ENCODE measurements around the gene GALT.

GALT gene

DNA sequence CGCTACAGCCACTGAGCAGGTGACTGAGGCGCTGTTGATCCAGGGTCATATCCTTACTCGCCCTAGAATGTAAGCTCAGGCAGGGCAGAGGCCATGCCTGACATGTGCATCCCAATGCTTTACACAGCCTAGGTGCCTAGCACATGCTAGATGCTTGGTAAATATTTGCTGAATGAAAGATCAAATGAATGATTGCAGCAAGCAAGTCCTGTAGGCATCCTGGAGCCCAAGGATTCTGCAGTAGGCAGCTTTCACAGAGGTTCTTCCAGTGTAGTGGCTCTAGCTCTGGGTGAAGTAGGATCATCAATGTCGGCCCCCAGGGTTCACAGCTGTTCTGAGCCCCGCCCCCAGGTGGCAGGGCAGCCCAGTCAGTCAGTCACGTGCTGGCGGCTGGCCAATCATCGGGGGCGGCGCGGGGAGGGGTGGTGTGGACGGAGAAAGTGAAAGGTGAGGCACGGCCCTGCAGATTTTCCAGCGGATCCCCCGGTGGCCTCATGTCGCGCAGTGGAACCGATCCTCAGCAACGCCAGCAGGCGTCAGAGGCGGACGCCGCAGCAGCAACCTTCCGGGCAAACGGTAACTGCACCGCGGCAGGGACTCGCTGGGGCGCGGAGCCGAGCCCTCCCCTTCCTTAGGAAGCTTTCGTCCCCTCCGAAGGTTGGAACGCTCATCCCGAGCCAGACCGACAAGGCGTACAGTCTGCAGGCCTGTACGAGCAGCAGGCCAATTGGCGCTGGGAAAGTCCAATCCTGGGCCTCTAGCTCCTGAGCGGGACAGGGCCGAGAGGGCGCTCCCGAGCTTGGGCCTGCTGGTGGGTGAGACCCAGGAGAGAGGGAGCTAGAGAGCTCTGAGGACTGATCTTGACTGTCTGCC, at the start of gene GALT:
GALT (plus strand) TSS at position 465 of the 873 bp plus-strand sequence; CDS start at position 495, 30 bp downstream.
- DNase-seq: peak; percentile 98

DNA sequence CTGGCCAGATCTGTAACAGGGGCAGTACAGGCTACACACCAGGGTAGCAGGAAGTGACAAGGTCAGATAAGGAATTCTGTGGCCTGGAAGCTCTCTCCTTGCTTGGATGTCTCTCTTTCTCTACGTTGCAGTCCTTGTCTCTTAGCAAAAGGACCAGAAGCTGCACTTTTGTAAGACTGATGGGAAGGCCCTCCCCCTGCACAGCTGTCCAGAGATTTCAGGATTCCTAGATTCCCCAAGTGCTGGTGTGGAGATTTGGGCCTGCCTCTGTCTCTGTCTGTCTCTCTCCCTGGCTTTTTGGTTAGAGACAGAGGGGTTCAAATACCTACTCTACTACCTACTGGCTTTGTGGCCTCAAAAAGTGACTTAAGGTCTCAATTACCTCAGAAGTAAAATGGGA, 46.9 kb upstream of the GALT start:
- DNase-seq: no peak

DNA sequence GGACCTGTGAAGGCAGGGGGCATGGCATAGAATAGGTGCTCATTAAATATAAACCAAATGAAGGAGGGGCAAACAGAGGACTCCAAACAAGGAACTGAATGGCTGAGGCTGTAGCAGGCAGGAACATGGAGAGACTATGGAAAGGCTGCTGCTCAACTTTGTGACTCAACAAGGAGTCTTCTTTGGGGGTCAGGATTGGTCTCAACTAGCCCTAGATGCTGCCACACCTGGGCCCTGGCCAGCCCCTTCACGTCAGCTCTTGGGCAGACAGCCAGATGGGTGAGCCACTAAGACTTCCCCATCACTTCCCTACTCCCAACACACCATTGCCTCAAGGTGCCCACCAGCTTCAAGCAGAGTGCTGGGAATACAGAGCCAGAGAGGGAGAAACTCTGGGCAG, 45.6 kb upstream of the GALT start:
- no peak for DNase-seq

DNA sequence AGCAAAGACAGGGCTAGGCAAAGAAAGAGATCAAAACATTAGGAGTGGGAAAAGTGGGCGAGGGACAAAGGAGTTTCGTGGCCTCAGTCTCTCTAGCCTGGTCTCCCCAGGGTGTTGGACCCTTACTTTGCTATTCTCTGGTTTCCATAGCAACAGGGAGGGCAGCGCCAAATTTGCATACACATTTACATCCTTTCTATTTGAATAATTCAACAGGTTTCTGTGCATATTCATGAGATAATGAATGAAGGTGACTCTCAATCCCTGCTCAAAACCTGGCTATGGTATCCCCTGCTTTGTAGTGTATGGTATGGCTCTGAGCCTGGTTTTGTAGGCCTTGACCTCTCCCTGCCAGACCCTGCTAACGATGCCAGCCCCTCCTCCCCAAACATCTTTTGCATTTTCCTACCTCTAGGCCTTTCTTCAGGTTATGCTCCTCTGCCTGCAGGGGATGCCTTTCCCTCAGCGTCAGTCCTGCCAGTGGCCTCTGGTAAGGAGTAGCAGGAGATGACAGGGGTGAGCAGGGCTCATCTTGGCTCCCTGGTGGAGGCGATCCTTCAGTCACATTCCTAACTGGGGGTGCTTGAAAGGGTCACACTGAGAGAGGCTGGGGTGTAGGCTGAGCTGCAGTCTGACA, 44.4 kb upstream of the GALT start:
- no peak for DNase-seq

DNA sequence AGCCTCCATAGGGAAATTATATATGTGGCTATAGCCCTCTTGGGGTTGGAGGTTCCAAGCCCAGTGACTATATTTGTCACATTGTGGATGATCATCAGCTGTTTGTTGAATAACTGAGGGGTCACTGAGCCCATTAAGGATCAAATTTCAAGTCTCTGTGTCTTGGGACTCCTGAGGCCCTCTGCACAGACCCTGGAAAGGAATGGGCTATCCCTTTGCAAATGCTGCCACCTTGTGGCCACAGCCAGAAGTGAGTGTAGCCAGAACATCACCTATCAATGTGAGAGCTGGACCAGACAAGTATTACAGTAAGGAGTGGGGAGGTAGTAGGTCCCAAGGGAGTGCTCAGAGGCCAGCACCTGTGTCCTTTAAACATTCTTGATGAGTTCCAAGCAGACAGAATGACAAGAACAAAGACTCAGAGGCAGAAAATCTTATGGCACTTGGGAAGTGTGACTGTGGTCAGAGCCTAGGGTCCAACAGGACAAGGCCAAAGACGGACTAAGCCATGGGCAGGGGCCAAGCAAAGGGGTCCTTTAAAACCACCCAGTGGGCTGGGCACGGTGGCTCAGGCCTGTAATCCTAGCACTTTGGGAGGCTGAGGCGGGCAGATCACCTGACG, 42.8 kb upstream of the GALT start:
- peak; percentile 84 for DNase-seq

DNA sequence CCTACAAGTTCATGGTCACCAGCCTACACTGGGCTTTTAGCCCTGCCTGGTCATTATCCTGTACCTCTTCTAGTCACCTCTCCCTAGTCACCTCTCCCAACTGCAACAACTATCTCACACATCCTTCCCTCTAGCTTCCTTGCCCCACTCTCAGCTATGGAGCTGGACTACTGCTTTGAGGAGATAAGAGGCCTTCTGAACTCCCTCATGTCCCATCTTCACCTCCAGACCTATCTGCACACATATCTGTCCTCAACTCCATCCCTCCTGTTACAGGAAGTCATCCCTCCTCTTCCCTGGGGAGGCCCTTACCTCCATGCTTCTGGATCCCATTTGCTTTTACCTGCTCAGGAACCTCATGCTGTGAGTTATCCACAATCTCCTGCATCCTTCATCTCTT, 40.3 kb upstream of the GALT start:
- no peak for DNase-seq

DNA sequence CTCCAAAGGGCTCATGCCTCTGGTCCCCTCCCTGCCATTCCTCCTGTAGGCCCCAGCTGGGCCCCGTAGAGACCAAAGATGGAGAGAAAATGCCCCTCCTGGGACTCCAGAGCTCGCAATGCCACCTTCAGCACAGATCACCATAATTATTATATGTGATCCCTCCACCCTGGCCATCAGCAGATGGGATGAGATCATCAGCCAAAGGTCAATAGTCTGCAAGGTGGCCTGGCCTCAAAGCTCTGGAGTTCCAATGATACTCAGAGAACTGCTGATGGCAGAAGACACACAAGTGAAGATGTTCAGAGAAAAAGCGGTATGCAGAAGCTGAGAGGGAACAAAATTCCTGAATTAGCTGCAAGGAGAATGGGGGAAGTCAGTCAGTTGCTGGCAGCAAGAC, 39.6 kb upstream of the GALT start:
- no peak for DNase-seq

DNA sequence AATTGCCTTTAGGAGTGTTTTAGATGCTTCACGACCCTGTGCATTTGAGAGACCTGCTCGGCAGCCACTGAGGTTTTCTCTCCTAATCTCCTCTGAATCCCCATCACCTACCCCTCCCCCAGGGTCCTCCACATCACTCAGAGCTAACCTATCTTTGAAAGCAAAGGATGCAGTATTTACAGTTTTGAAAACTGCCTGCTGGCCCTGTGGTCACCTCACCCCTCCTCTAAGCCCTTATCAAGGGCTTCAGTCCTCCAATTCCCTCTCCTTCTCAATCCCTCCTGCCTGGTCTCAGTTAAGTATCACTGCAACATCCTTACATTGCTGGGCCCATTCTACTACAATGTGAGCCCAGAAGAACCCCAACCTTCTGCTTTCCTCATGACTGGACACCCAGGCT, 39.1 kb upstream of the GALT start:
- DNase-seq: no peak

DNA sequence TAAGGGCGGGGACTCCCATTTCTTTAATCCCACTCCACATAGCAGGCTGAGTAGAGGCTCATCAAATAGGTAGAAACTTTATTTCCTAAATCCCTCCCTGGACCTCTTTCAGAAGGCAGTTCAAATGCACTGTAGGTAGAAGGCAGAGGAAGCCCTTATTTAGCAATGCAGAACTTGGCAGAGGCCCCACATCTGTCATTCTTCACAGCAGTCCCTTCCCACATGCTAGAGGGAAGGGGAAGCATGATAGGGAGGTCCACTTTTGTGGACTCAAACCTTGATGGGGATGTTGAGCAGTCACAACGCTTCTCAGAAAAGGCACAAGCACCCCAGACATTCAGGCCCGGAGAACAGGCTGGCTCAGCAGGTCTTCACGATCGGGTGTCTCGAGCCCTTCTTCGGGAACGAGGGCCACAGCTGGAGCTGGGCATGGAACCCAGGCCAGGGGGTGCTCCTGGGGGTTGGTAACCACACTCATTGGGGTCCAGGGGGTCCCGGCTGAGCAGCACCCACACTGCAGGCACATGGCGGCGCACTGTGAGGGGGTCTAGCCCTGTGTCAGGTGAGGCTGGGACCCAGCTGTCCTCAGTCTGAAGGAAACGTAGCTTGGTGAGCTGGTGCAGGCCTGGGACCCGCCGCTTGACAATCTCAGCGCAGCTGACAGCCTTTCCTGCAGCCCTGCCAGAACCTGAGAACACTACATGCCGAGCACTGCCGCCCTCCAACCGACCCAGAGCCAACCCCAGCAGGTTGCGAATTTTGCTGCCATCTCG, 35.9 kb upstream of the GALT start:
- no peak for DNase-seq

DNA sequence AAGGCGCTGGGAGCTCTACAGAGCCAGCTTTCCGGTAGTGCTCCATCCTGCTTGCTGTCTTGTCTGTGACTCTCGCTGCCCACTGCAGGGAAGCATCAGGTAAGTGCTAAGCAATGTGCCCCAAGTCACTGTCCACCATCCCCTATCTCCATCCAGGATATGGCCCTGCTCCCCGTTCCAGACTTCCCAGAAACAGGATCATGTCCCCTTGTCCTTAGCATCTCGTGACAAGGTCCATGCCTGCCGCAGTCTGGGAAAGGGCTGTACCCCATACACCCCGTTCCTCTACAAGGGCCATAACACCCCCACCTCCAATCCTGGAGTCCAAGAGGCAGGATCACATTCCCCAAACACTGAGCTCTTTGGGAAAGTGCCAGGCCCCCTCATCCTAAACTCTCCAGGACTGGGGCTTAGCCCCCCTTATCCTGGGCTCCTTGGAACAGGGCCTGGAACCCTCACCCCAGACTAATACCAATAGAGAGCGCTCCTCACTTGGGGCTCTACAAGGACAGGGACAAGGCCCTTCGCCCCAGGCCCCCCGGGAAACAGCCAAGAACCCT, 35.1 kb upstream of the GALT start:
- peak; percentile 16 for DNase-seq

DNA sequence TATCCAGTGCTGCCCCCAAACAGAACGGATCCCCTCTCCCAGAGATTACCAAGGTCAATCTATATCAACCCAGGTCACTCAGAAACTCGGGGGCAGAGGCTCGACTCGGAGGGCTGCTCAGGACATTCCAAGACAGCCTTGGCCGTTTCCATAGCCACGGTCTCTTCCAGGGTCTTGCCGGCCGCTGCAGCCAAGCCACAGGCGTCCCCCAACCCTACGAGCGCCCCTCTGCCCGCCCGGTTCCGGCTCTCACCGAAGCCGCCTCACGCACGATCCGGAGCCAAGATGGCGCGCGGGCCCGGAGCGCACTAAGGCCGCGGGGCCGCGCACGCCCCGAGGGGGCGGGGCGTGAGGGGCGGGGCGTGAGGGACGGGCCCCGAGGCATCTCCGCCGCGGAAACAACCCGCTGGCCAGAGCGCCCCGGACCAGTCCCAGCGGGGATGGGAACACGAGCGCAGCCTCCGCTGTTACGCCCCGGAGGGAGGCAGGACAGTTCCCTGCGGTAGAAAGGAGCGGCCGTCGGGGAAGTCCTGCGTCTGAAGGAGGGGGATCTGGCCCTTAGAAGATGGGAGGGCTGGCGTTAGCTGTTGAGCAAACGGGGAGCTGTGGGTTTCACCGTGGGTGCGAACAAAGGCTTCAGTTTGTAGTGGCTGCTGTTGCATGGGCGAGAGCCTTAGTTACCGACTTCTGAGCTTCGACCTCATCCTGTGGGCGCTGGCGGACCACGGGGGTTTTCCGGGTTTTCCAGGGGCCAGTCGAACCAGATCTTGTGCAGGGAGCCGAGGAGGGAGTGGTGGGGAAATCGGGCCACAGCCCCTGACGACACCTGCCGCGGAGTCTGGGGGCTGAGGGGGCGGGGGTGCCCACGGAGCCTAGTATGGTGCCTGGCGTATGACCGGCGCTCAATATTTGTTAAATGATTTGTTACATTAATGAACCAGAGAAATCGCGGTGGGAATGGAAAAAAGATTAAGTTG, 34.4 kb upstream of the GALT start, which contains the start of gene RPP25L:
RPP25L (minus strand) TSS at position 287 of the 977 bp plus-strand sequence. CDS start 801 bp downstream, outside the sequence.
- DNase-seq: peak; percentile 89

DNA sequence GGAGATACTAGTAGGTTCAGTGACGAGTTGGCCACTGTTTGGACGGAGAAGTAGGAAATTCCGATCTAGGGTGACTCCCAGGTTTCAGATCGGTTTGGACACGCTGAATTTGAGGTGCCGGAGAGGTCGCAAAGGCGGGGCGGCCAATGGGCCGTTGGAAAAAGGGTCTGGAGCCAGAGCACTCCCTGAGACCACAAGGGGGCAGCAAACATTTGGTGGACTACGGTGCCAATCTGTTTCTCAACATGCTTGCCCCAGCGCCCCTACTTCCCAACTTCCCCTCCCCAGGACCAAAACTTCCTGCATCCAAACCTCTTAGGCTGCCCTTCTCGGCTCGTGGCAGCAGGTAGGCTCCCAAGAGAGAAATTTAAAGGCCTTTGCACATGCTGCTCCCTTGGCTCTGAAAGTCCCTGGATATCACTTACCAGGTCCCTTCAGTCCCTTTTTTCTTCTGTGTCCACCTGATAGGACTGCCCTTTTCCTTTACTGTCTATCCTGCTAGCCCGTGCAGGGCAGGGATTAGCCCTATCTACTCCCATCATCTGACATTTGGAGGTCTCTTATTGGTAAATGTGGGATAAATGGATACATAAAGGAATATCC, 33.6 kb upstream of the GALT start:
- peak; percentile 79 for DNase-seq

DNA sequence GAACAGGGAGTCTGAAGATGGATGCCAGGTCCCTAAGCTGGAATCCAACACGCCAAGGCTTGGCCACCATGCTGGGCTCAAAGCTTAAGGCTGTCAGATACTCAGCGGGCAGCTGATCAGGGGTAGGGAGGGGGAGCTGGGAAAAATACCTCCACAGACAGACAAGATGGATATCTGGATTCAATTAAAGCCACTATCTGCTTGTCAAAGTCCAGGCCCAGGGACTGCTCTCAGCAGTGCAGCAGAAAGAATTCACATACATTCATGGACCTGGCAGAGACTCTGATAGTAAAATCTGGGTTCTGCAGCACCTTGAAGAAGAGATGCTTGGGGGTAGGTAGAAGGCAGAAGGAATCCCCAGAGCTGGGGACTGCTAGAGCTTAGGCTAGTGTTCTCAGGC, 31.3 kb upstream of the GALT start:
- no peak for DNase-seq

DNA sequence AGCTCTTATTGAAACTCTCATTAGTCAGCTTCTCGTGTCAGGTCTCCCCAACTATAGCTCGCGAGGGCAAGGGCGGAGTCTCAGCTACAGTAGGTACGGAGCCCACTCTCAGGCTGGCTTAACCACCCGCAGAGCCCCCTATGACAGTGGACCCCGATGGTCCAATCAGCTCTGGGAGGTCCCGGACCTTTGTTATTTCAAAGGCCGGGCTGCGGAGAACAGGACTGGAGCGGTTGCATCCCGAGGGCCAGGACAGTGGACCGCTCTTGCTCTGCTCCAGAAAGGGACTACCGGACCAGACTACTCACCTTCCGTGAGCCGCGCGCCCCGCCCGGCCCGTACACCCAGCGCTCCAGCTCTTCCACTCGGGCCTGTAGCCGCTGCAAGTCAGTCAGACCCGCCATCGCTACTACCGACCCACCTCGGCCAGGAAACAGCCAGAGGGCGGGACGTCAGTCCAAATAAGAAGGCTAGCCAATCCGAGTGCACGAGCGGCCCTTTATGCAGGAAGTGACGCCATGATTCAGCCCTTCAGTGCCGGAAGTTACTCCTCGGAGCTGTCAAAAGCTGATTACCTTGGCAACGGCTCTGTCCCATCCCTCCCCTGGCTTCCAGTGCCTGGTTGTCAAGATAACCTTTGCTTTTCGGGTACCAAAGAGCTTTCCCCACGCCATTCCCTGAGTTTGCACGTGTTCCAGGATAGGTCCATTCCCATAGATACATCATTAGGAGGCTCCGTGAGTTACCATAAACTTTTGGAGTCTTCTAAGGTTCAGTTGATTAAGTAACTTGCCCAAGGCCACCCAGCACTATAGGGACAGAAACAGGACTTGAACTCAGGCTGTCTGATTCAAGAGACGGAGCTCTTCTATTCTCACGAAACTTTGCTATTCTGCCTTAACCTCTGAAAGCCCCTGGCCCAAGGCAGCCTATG, 26.1 kb upstream of the GALT start, which contains the start of gene DCTN3:
DCTN3 (minus strand) TSS at position 435 of the 934 bp plus-strand sequence; CDS start at position 404, 31 bp downstream.
- DNase-seq: peak; percentile 92

DNA sequence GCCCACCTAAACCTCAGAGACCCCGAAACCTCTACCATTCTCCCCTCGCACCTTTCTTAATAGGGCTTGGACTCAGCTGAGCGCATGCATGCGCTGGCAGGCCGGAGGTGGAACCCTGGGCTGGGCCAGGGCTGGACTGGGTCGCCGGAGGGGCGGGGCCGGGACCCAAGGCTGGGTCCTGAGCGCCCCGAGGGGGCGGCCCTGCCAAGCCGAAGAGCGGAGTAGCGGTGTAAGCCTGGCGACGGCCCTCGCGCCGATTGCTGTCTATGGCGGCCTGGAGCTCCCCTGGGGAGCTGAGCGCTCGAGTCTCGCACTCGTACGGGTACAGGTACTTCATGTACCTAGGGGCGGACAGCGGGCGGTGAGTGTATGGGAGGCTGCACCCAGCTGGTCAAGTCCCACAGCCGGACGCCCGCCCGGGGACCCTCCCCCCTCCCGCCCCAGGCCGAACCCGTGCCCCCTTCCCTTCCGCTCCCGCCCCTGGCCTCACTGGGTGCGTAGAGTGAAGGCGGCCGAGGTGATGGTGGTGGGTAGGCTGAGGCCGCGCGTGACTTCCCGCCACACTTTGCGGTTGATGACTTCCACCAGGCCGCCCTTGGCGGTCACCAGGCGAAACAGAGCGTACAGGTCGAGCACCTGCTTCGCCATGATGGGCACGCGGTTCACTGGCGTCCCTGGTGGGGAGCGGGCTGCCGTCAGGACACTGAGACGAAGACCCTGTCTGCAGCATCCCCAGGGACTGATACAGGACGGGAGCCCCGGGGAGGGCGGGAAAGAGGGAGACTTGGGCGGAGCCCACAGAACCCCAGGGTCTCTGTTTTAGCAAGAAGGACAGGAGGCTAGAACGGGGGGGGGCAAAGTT, 22.9 kb upstream of the GALT start:
- no peak for DNase-seq

DNA sequence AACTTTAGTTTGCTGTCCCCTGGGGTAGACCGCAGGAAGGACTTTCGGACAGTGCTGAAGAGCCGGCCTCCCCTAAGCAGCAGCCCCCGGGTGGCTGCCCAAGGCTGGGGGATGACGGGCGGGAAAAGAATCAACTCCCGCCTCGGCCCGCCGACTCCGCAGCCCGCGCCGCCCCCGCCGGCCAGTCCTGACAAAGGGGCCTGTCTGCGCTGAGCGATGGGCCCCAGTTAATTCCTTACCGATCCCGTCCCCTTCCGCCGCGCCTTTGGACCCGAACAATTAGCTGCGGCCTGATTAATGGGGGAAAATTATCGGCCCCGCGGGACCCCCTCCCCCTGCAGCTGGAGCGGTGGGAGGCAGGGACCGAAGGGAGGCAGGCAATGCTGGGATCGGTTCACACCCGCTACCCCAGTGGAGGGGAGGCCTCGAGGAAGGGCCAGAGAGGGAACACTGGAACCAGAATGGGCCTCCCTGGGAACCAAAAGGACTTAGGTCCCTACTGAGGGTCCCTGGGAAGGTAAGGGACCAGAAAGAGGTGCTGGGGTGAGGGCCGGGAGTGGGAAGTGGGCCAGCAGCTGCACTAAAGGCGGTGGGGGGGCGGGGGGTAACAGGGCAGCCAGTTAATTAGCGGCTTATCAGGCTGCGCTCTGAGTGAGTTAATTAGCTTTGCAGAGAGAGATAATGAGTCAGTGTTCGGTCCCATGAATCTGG, 21.8 kb upstream of the GALT start:
- DNase-seq: no peak

DNA sequence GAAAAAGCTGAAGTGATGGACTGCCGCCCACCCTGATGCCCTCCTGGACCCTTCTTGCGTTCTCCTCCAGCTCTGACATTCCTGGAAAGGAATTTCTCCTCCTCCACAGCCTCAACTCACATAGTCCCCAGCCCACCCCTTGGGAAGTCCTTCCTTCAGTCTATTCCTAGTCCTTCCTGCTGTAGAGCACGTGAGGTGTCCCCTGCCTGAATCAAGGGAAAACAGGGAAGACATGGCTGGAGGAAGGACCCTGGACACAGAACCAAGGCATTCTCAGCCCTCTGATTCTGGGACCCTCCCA, 21.3 kb upstream of the GALT start:
- no peak for DNase-seq

Measured in CD4-positive, alpha-beta T cell treated with Interleukin-6 for 4 hours (primary cell).